NCI-H1417 treated with DMSO at 0.1 percent for 48 hours (cell line): ENCODE measurements around the gene DAGLA.
"Not testable (repeated sequence)": the region's sequence is repeated elsewhere in the genome, so short reads cannot be mapped to it uniquely, and the experiment has no call there.

Experiments used
- DNase-seq: peaks from one replicate; lab custom pipeline; 2025; lab: John Stamatoyannopoulos, UW

Gene DAGLA

GRCh38 chr11:61679893-61680621 lies at the start of gene DAGLA:
Gene DAGLA, plus strand, starts transcription at chr11:61680391. Its CDS starts 39,765 bp downstream, at chr11:61720156.
- no peak for DNase-seq

GRCh38 chr11:61632096-61632495 lies 48.1 kb upstream of the DAGLA start:
- no peak for DNase-seq

DNA sequence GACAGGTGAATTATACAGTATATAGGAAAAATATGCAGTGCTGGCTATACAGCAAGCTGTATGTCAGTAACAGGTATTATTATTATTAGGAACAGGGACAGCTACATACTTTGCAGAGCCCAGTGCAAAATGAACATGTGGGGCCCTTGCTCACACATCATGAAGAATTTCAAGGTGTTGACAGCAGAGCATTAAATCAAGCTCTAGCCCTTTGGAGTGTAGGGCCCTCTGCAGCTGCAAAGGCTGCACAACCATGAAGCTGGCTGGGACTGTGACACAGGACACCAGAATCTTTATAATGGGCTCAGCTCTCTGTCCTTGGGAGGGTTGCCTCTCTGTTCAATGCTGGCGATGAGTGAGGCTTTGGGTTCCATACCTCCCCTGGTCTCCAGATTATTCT lies 44.9 kb upstream of the DAGLA start:
- no peak for DNase-seq

- no peak for DNase-seq
These were observed 44.4 kb upstream of the DAGLA start for GRCh38 chr11:61635787-61636186.

- DNase-seq = no peak
These were observed 43.5 kb upstream of the DAGLA start for GRCh38 chr11:61636676-61637075.

GRCh38 chr11:61637277-61637676 lies 42.9 kb upstream of the DAGLA start:
- DNase-seq = no peak

DNA sequence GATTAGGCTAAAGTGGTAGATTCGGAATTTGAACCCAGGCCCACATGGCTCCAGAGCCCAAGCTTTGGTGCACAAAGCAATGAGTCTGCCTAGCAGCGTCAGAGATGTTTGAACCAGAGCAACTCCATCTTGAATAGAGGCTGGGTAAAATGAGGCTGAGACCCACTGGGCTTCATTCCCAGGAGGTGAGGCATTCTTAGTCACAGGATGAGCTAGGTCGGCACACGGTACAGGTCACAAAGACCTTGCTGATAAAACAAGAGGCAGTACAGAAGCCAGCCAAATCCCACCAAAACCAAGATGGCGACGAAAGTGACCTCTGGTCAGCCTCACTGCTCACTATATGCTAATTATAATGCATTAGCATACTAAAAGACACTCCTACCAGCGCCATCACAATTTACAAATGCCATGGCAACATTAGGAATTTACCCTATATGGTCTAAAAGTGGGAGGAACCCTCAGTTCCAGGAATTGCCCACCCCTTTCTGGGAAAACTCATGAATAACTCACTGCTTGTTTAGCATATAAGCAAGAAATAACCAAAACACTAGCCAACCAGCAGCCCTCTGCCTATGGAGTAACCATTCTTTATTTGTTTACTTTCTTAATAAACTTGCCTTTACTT lies 40.3 kb upstream of the DAGLA start:
- no peak for DNase-seq

- DNase-seq = no peak
These were observed 38.0 kb upstream of the DAGLA start for GRCh38 chr11:61642162-61642561.

DNA sequence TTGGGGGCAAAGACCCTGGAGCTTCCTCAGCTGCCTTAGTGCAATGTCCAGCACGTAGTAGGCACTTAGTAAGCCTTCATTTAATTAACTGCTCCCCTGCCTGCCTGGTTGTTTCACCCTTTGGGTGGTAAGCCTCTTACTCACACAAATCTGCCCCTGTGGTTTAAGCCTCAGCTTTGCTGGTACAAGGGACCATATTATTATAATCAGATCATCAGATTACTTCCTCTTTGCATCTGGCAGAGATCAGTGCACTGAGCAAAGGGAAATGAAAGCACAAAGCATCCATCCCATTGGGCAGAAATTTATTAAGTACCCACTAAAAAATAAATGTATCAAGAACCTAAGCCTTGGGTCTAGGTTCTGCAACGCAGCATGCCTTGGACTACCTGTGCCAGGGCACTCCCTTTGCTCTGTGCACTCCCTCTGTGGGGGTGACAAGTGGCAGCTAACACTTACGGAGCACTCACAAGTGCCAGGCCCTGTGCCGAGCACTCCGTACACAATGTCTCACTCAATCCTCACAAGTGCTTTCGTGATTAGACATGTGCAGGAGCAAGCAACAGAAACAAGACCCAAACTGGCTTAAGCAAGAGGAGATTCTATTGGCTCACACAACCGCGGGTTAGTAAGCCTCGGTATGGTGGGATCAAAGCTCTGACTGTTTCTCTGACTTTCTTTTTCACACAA lies 34.9 kb upstream of the DAGLA start:
- no peak for DNase-seq

- DNase-seq = no peak
These were observed 32.7 kb upstream of the DAGLA start for GRCh38 chr11:61647529-61647928.

GRCh38 chr11:61650781-61651571 lies 29.2 kb upstream of the DAGLA start:
- DNase-seq = no peak

- no peak for DNase-seq
These were observed 28.1 kb upstream of the DAGLA start for GRCh38 chr11:61652135-61652534.

DNA sequence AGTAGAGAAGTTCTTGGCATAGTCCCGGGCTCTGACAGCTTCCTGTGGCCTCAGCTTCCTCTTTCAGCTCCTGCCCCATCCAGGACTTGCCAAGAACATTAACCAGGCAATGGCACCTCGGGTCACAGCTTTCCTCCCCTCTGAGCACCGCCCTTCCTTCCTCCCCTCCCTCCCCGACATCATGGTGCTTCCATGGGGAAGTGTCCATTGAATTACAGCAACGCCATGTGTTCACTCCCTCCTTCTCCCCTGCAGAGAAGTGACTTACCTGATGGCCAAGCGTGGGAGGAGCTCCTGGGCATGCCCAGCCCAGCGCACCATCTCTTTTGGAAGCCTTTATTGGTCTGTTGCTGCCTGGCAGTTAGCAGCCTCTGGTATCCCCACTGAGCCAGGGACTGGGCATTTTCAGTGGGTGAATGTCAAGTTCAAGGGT lies 25.8 kb upstream of the DAGLA start:
- no peak for DNase-seq

DNA sequence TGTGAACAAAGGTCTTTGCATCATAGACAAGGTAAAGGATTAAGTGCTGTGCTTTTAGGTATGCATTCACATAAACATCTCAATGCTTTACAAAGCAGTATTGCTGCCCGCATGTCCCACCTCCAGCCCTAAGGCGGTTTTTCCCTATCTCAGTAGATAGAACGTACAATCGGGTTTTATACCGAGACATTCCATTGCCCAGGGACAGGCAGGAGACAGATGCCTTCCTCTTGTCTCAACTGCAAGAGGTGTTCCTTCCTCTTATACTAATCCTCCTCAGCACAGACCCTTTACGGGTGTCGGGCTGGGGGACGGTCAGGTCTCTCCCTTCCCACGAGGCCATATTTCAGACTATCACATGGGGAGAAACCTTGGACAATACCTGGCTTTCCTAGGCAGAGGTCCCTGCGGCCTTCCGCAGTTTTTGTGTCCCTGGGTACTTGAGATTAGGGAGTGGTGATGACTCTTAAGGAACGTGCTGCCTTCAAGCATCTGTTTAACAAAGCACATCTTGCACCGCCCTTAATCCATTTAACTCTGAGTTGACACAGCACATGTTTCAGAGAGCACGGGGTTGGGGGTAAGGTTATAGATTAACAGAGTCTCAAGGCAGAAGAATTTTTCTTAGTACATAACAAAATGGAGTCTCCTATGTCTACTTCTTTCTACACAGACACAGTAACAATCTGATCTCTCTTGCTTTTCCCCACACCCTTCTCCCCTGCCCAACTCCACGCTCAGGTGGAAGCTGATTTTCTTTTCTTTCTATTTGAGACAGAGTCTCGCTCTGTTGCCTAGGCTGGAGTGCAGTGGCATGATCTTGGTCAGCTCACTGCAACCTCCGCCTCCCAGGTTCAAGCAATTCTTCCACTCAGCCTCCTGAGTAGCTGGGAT lies 24.7 kb upstream of the DAGLA start:
- not testable (repeated sequence) for DNase-seq

GRCh38 chr11:61656347-61657077 lies 23.7 kb upstream of the DAGLA start:
- DNase-seq = no peak

DNA sequence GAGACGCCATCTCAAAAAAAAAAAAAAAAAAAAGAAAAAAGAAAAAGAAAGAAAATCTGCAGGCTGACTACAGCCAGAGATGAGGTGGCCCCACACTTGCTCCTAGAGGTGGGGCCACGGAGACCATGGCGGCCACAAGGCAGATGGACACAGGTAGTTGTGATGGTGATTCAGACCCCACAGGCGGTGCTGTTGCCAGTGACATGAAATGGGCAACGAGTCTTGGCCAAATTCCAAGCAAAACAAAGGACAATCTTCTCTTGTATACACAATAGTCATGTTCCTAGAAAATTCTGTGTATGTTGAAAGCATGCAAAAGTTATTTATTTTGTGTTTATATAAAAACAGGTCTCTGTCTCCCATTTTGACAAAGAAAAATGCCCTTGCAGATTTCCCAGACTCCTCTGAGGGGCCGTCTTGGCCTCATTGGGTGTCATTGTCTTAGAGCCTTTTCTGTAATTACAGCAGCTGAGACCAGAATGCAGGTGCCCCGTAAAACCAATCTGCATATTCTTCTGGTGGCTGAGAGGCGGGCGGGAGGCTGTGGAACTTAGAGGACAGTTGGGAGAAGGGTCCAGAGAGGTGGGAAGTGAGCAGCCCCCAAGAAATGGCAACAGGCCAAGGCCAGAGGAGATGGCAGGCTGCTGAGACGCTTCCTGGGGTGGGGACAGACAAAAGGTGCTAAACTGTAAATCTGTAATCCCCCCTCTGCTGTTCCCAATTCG lies 22.5 kb upstream of the DAGLA start:
- DNase-seq = no peak

- DNase-seq = no peak
These were observed 20.6 kb upstream of the DAGLA start for GRCh38 chr11:61659413-61660196.

DNA sequence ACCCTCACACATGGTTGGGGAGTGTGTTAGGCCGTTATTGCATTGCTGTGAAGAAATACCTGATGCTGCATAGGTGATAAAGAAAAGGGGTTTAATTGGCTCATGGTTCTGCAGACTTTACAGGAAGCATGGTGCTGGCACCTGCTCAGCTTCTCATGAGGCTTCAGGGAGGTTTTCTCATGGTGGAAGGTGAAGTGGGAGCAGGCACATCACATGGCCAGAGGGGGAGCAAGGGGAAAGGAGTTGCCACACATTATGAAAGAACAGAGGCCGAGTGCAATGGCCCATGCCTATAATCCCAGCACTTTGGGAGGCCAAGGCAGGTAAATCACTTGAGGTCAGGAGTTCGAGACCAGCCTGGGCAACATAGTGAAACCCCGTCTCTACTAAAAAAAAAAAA lies 19.2 kb upstream of the DAGLA start:
- DNase-seq = not testable (repeated sequence)

GRCh38 chr11:61666684-61667297 lies 13.4 kb upstream of the DAGLA start:
- no peak for DNase-seq
